Small intestine (tissue), 7 donors: ENCODE measurements around the gene GRIK3. TPM values are rescaled to one million over a fixed set of nuclear protein-coding genes. Genes with fewer than 3 reads are reported as not detected.

Source experiments
- DNase-seq, 2 donors: peaks; one replicate each; pipeline versions ENCODE4 v3.0.0 to v3.0.0-alpha.2; 2013
- FAIRE-seq: peaks from 2 replicates; lab custom pipeline; 2012; peaks lifted over from hg19 to GRCh38; lab: Jason Lieb, UNC
- H3K27ac ChIP-seq, 3 donors: one replicate each; pipeline ENCODE4 v1.5.1; 2013; ENCODE audit warnings: low read length in 2 of 3, mild to moderate bottlenecking in 2 of 3, control low read depth in 1 of 3, inconsistent platforms in 1 of 3, low read depth in 1 of 3, moderate library complexity in 1 of 3
- H3K27me3 ChIP-seq, 3 donors: one replicate each; pipeline ENCODE4 v1.6.1; 2013; ENCODE audit warnings: low read length in 3 of 3, inconsistent platforms in 1 of 3; ENCODE audit not compliant: control insufficient read depth in 3 of 3, insufficient read depth in 3 of 3
- H3K36me3 ChIP-seq, 3 donors: one replicate each; pipeline ENCODE4 v1.6.1; 2013; ENCODE audit warnings: low read length in 3 of 3, inconsistent platforms in 1 of 3, low read depth in 1 of 3, mild to moderate bottlenecking in 1 of 3, moderate library complexity in 1 of 3; ENCODE audit not compliant: control insufficient read depth in 3 of 3, insufficient read depth in 2 of 3
- H3K4me1 ChIP-seq, 3 donors: one replicate each; pipeline ENCODE4 v1.6.1; 2013; ENCODE audit warnings: low read length in 2 of 3, inconsistent platforms in 1 of 3, low read depth in 1 of 3, mild to moderate bottlenecking in 1 of 3, moderate library complexity in 1 of 3; ENCODE audit not compliant: control insufficient read depth in 3 of 3, insufficient read depth in 2 of 3
- H3K4me3 ChIP-seq, 3 donors: one replicate each; pipeline ENCODE4 v1.5.1; 2013; ENCODE audit warnings: low read length in 3 of 3, control low read depth in 1 of 3, inconsistent platforms in 1 of 3, low read depth in 1 of 3, mild to moderate bottlenecking in 1 of 3, moderate library complexity in 1 of 3
- H3K9me3 ChIP-seq, 2 donors: one replicate each; pipeline ENCODE4 v1.6.1; 2013; ENCODE audit warnings: low read depth in 1 of 2, low read length in 1 of 2; ENCODE audit not compliant: control insufficient read depth in 2 of 2, insufficient read depth in 1 of 2
- WGBS, 3 donors: extraction: QIAGEN DNeasy Blood & Tissue Kit; methylation state at CpG; one replicate each; pipeline ENCODE4 v1.1.7; 2013; 5-methylcytosine and 5-hydroxymethylcytosine counted together
- polyA plus RNA-seq, 4 donors: library from polyadenylated mRNA; stranded (reverse) in 3 of 4; unstranded in 1 of 4; fragments of 200-250 nt in 3 of 4; fragments of 120-200 nt in 1 of 4; gene quantifications; one replicate each; pipeline versions ENCODE4 v1.2.1 to v1.2.3, GENCODE V29; 2013
- donor health status: healthy with polysubstance abuse.
- donor health status: control.
- donor health status: control.
- donor health status: Bipolar disorder and iron deficiency.
- donor health status: healthy.

Gene GRIK3
- polyA plus RNA-seq, 4 donors, result 0.81 to 1.9 TPM; not detected in 2

GRCh38 chr1:36874271-36875060, 159.8 kb downstream of the GRIK3 start:
- FAIRE-seq (no peak), DNase-seq (no peak)
- 64 to 73% (median 66%) methylated on average over 6 of the region's 6 CpGs for WGBS, 3 donors

DNA sequence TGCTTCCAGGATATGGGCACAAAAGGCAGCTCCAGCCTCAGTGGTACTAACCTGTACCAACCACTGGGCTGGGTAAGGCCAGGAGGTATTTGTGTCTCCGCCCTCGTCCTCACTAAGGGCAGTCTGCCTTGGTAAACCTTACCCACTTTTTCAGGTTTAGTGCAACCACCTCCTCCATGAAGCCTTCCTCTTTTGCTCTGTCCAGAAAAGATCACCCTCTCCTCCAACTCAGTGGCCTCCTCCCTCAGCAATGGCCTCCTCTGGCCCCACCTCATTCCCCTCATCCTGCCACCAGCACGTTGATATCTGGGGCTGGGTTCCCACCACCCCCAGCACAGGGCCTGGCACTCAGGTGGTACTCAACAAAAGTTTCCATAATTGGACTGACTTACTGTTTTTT, 161.5 kb downstream of the GRIK3 start:
- Histone ChIP-seq H3K36me3 (no peaks in the 10 kb centered on the region), H3K9me3 (no peaks in the 10 kb centered on the region), H3K4me3 (no peak overlapping the region), H3K27me3 (peaks cover 0 to 3% (median 0%) of the 10 kb centered on the region in 3 donors), H3K4me1 (no peaks in the 10 kb centered on the region), H3K27ac (no peak overlapping the region)
- DNase-seq (no peak), FAIRE-seq (no peak)
- WGBS, 3 donors, result 62 to 68% (median 66%) methylated on average over 3 of the region's 3 CpGs

More at GRCh38 chr1:36874271-36875060, 159.8 kb downstream of the GRIK3 start:
- Histone ChIP-seq H3K36me3 (no peaks in the 10 kb centered on the region), H3K4me1 (no peaks in the 10 kb centered on the region), H3K27ac (no peak overlapping the region), H3K4me3 (no peak overlapping the region), H3K9me3 (no peaks in the 10 kb centered on the region), H3K27me3 (peaks cover 0 to 3% (median 0%) of the 10 kb centered on the region in 3 donors)

- WGBS, 3 donors, result 81 to 90% (median 85%) methylated on average over 22 of the region's 22 CpGs
- FAIRE-seq (no peak), DNase-seq (no peak)
- no peaks in the 10 kb centered on the region for H3K36me3 ChIP-seq
- H3K27me3 ChIP-seq, result peaks cover 0 to 3% (median 0%) of the 10 kb centered on the region in 3 donors
- no peak overlapping the region for H3K4me3 ChIP-seq
- H3K4me1 ChIP-seq, result no peaks in the 10 kb centered on the region
- no peaks in the 10 kb centered on the region for H3K9me3 ChIP-seq
- no peak overlapping the region for H3K27ac ChIP-seq
These were observed 162.1 kb downstream of the GRIK3 start for GRCh38 chr1:36872126-36872754.

DNA sequence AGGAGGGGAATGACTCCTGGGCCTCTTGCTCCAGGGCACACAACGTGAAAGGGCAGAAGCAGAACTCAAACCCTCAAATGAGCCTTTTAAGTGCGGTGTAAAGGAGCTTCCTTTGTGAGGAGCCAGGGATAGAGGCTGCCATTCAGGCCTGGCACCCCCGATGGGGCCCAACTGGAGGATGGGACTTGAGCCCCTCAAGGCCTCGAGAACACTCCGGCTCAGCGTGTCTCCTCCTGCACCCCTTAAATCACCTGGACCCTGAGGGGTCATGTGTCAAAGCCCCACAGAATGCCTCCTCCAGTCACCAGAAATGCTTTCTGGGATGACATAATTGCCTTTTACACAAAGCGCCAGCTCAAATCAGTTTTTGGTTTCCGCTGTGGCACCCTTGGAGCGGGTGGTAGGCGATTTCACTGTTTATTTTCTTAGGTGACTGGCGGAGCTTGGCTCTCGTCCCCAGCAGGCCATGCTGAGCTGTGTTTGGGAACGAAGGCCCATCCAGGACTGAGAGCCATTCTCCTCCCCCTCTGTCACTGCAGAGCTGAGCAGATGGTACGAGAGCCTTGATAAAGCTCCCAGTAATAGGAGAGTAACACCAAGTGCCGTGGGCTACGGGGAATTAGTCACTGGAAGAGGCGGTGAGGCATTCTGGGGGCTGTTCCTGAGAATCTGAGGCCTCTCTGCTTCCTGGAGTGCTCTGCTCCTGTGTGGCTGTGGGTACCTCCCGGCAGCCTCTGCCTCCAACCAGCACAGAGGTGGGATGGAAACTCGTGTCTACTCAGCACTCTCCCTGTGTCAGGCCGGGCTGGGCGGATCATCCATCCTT, 163.0 kb downstream of the GRIK3 start:
- Histone ChIP-seq H3K4me3 (no peak overlapping the region), H3K9me3 (no peaks in the 10 kb centered on the region), H3K4me1 (no peaks in the 10 kb centered on the region), H3K27me3 (peaks cover 0 to 3% (median 0%) of the 10 kb centered on the region in 3 donors), H3K27ac (no peak overlapping the region), H3K36me3 (no peaks in the 10 kb centered on the region)
- DNase-seq, result no peak
- WGBS, 3 donors, result 54 to 64% (median 62%) methylated on average over 21 of the region's 21 CpGs
- FAIRE-seq, result no peak

DNA sequence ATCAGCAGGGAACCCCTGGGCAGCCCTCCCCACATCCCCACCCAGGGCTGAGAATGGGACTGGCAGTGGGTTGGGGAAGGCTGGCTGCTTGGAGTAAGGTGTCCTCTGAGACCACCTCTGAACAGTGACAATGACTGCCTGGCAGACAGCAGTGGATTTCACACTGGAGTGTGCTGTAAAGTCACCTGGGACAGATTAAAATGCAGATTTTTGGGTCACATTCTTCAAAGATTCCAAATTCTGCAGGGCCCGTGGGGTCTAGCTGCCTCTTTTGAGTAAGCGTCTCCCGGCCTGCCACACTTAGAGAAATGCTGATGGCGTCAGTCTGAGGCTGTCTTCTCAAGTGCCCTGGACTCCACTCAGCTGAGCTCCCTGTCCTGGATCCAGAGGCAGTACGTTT, 164.5 kb downstream of the GRIK3 start:
- Histone ChIP-seq H3K36me3 (no peaks in the 10 kb centered on the region), H3K27ac (no peak overlapping the region), H3K27me3 (no peaks in the 10 kb centered on the region), H3K4me3 (no peak overlapping the region), H3K9me3 (no peaks in the 10 kb centered on the region), H3K4me1 (no peaks in the 10 kb centered on the region)
- DNase-seq (no peak), FAIRE-seq (no peak)
- 59 to 66% (median 65%) methylated on average over 5 of the region's 5 CpGs for whole genome bisulfite sequencing, 3 donors

DNA sequence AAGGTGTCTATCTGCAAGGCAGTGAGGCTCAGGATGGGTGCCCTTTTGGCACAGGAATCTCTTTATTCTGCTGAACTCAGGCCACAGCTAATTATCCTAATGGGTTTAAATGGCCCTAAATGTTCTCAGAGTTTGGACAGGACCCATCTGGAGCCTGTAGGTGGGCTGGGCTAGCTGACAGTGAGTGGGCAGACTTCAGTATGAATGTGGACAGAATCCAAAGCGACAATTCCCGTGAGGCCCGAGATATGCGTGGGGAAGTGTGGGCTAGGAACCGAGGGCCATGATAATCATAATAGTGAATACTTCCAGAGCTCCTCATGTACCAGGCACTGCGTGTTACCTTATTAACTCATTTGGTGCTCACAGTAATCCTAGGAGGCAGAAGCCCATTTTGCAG, 165.3 kb downstream of the GRIK3 start:
- H3K9me3 ChIP-seq, result no peaks in the 10 kb centered on the region
- H3K27ac ChIP-seq, result no peak overlapping the region
- H3K4me1 ChIP-seq, result no peaks in the 10 kb centered on the region
- no peaks in the 10 kb centered on the region for H3K36me3 ChIP-seq
- H3K4me3 ChIP-seq, result no peak overlapping the region
- WGBS, 3 donors, result 72 to 81% (median 75%) methylated on average over 6 of the region's 6 CpGs
- H3K27me3 ChIP-seq, result no peaks in the 10 kb centered on the region
- FAIRE-seq (no peak), DNase-seq (no peak)

- H3K9me3 ChIP-seq, result no peaks in the 10 kb centered on the region
- H3K27me3 ChIP-seq, result no peaks in the 10 kb centered on the region
- WGBS, 3 donors, result 68 to 73% (median 68%) methylated on average over 4 of the region's 4 CpGs
- no peaks in the 10 kb centered on the region for H3K4me1 ChIP-seq
- DNase-seq (no peak), FAIRE-seq (no peak)
- no peaks in the 10 kb centered on the region for H3K36me3 ChIP-seq
- H3K27ac ChIP-seq, result no peak overlapping the region
- no peak overlapping the region for H3K4me3 ChIP-seq
These were observed 166.7 kb downstream of the GRIK3 start for GRCh38 chr1:36867575-36867974.

GRCh38 chr1:36866169-36866814, 168.0 kb downstream of the GRIK3 start:
- Histone ChIP-seq H3K4me1 (no peaks in the 10 kb centered on the region), H3K9me3 (no peaks in the 10 kb centered on the region), H3K27ac (no peak overlapping the region), H3K36me3 (no peaks in the 10 kb centered on the region), H3K27me3 (peaks cover 0 to 1% (median 0%) of the 10 kb centered on the region in 3 donors), H3K4me3 (no peak overlapping the region)
- WGBS, 3 donors, result 38 to 50% (median 43%) methylated on average over 6 of the region's 6 CpGs
- no peak for FAIRE-seq
- DNase-seq, result no peak
